Keratinocyte (primary cell): ENCODE results near the gene RIMKLA. TPM values are rescaled to one million over a fixed set of nuclear protein-coding genes. Genes with fewer than 3 reads are reported as not detected.

Source experiments
- DNase-seq: peaks from one replicate; pipeline ENCODE4 v3.0.0-alpha.2; 2011; ENCODE audit warnings: low read depth, missing footprints, low spot score
- FAIRE-seq: peaks from 2 replicates; lab custom pipeline; 2011; peaks lifted over from hg19 to GRCh38; lab: Jason Lieb, UNC
- H2AFZ ChIP-seq: 2 replicates; pipeline ENCODE4 v1.6.0; 2012; ENCODE audit warnings: low read length, control low read depth, inconsistent platforms; ENCODE audit not compliant: control insufficient read depth
- H3K27ac ChIP-seq: 2 replicates; pipeline ENCODE4 v1.5.1; 2011; ENCODE audit warnings: low read length; ENCODE audit not compliant: control insufficient read depth, insufficient read depth
- H3K27me3 ChIP-seq: 3 replicates; pipeline ENCODE4 v1.6.0; 2011; ENCODE audit warnings: low read length; ENCODE audit not compliant: control insufficient read depth, insufficient read depth; ENCODE audit errors: extremely low read depth
- H3K36me3 ChIP-seq, 2 experiments: 2 replicates in 1 of 2; 3 replicates in 1 of 2; pipeline ENCODE4 v1.5.1; 2011; ENCODE audit warnings: low read length in 2 of 2, mild to moderate bottlenecking in 1 of 2; ENCODE audit not compliant: control insufficient read depth in 2 of 2, insufficient read depth in 2 of 2; ENCODE audit errors: extremely low read depth in 1 of 2
- H3K4me1 ChIP-seq: 3 replicates; pipeline ENCODE4 v1.5.1; 2011; ENCODE audit warnings: low read length; ENCODE audit not compliant: control insufficient read depth, insufficient read depth; ENCODE audit errors: extremely low read depth
- H3K4me2 ChIP-seq: 3 replicates; pipeline ENCODE4 v1.6.0; 2011; ENCODE audit warnings: low read depth, low read length; ENCODE audit not compliant: control insufficient read depth, insufficient read depth; ENCODE audit errors: extremely low read depth
- H3K4me3 ChIP-seq, 3 experiments: fragments of 200-600 bp in 1 of 3; sonication (generic) in 1 of 3; 2 replicates in 2 of 3; 3 replicates in 1 of 3; pipeline ENCODE4 v1.5.1; 2011 to 2016; ENCODE audit warnings: low read length in 3 of 3, mild to moderate bottlenecking in 3 of 3, control low read depth in 2 of 3, inconsistent platforms in 1 of 3, low read depth in 1 of 3, mixed read lengths in 1 of 3, mixed run types in 1 of 3, moderate library complexity in 1 of 3; ENCODE audit not compliant: control insufficient read depth in 2 of 3, insufficient read depth in 2 of 3; ENCODE audit errors: extremely low read depth in 1 of 3
- H3K79me2 ChIP-seq: 2 replicates; pipeline ENCODE4 v1.6.0; 2012; ENCODE audit warnings: low read length; ENCODE audit not compliant: control insufficient read depth, insufficient read depth
- H3K9ac ChIP-seq: 3 replicates; pipeline ENCODE4 v1.6.0; 2011; ENCODE audit warnings: low read length; ENCODE audit not compliant: control insufficient read depth, insufficient read depth; ENCODE audit errors: extremely low read depth
- H3K9me1 ChIP-seq: 3 replicates; pipeline ENCODE4 v1.6.0; 2011; ENCODE audit warnings: low read length; ENCODE audit not compliant: control insufficient read depth, insufficient read depth; ENCODE audit errors: extremely low read depth
- H3K9me3 ChIP-seq: 2 replicates; pipeline ENCODE4 v1.5.1; 2012; ENCODE audit warnings: low read depth, low read length; ENCODE audit not compliant: control insufficient read depth
- H4K20me1 ChIP-seq: 3 replicates; pipeline ENCODE4 v1.6.0; 2011; ENCODE audit warnings: low read length; ENCODE audit not compliant: control insufficient read depth, insufficient read depth; ENCODE audit errors: extremely low read depth
- CTCF ChIP-seq, 3 experiments: IDR thresholded peaks in 1 of 3; conservative IDR thresholded peaks in 1 of 3; optimal IDR thresholded peaks in 1 of 3; 2 replicates in 2 of 3; 3 replicates in 1 of 3; pipeline versions ENCODE3 to v1.5.1; 2011; ENCODE audit warnings: low read length in 3 of 3, mild to moderate bottlenecking in 3 of 3, moderate library complexity in 2 of 3, control low read depth in 1 of 3, inconsistent platforms in 1 of 3; ENCODE audit not compliant: insufficient read depth in 2 of 3; ENCODE audit errors: extremely low read depth in 1 of 3
- EZH2 ChIP-seq: IDR thresholded peaks from one replicate; pipeline ENCODE4 v1.6.1; 2012; ENCODE audit warnings: inconsistent platforms, mild to moderate bottlenecking, low read length, moderate library complexity
- dilution Hi-C: fragments of 300-500 bp; cut with MboI; formaldehyde crosslinking; loops from one replicate; pipeline ENCODE4 v1.7.0; 2020; ENCODE audit warnings: low sequenced_read_pairs; ENCODE audit not compliant: extremely low pct_ligation_motif_present
- polyA plus RNA-seq, 5 experiments: library from polyadenylated mRNA; depleted of rRNA in 3 of 5; stranded (reverse) in 3 of 5; stranded (forward) in 1 of 5; unstranded in 1 of 5; fragments of >200 nt; gene quantifications; 1 replicate in 1 of 5; 2 replicates in 3 of 5; 3 replicates in 1 of 5; pipeline versions ENCODE4 v1.2.1 to v1.2.3, GENCODE V29; 2011 to 2012; ENCODE audit warnings: missing spikeins in 2 of 5, low read depth in 1 of 5, low replicate concordance in 1 of 5

RIMKLA gene
- polyA plus RNA-seq, 1 donor (not counting 4 experiments of a cell fraction or from before 2014, with no cell fraction given), result not detected

GRCh38 chr1:42343049-42343448, 37.5 kb upstream of the RIMKLA start:
- Histone ChIP-seq H4K20me1 (no peaks in the 10 kb centered on the region), H3K79me2 (no peaks in the 10 kb centered on the region), H3K27me3 (no peaks in the 10 kb centered on the region), H3K4me3 (no peak overlapping the region), H3K9me3 (no peaks in the 10 kb centered on the region), H3K27ac (no peak overlapping the region), H3K9me1 (no peaks in the 10 kb centered on the region), H3K4me1 (no peaks in the 10 kb centered on the region), H2AFZ (no peak overlapping the region), H3K36me3 (no peaks in the 10 kb centered on the region), H3K4me2 (no peak overlapping the region), H3K9ac (no peak overlapping the region)
- dilution Hi-C loops, result no loop called here
- FAIRE-seq (no peak), DNase-seq (no peak)
- TF ChIP-seq CTCF (optimal IDR thresholded peaks at IDR 0.05 in 1 of 3, IDR thresholded peaks at IDR 0.05 in 1 of 3, conservative IDR thresholded peaks at IDR 0.05 in 1 of 3; ENCODE audit: extremely low read depth in 1 of 3, insufficient read depth in 2 of 3, low read length in 3 of 3) (no peak), EZH2 (no peak)

DNA sequence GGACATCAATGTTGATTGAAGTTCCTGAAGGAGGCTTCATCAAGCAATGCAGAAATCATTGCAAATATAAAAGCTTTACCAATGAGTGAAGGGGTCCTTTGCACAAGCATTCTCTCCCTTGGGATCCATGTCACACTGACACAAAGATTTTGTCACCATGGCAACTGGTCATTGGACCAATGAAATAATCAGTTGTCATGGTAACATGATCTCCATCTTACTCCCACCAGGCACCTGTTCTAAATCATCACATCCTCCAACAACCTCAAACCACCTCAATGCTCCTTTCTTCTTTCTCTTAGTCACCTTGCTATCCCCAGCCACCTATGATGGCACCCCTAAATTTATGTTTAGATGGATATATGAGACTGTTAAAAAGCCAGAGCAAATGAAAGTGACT, 32.1 kb upstream of the RIMKLA start:
- H3K36me3 ChIP-seq, result no peaks in the 10 kb centered on the region
- H3K27me3 ChIP-seq, result no peaks in the 10 kb centered on the region
- dilution Hi-C loops, result no loop called here
- H3K4me2 ChIP-seq, result no peak overlapping the region
- FAIRE-seq, result no peak
- no peaks in the 10 kb centered on the region for H3K79me2 ChIP-seq
- no peak overlapping the region for H3K4me3 ChIP-seq
- no peak overlapping the region for H3K9ac ChIP-seq
- no peaks in the 10 kb centered on the region for H3K9me3 ChIP-seq
- DNase-seq, result no peak
- H3K4me1 ChIP-seq, result no peaks in the 10 kb centered on the region
- H4K20me1 ChIP-seq, result no peaks in the 10 kb centered on the region
- no peak overlapping the region for H3K27ac ChIP-seq
- TF ChIP-seq EZH2, result no peak
- no peak for TF ChIP-seq CTCF (optimal IDR thresholded peaks at IDR 0.05 in 1 of 3, IDR thresholded peaks at IDR 0.05 in 1 of 3, conservative IDR thresholded peaks at IDR 0.05 in 1 of 3; ENCODE audit: extremely low read depth in 1 of 3, insufficient read depth in 2 of 3, low read length in 3 of 3)
- no peak overlapping the region for H2AFZ ChIP-seq
- no peaks in the 10 kb centered on the region for H3K9me1 ChIP-seq
